A549 (cell line): ENCODE measurements around the gene MYPOP. TPM values are rescaled to one million over a fixed set of nuclear protein-coding genes. Genes with fewer than 3 reads are reported as not detected.

Experiments
- ATAC-seq, 2 experiments: fragments of 200-7000 bp in 1 of 2; fragments of >200 bp in 1 of 2; cut with Nextera tagmentation in 1 of 2; cut with Tn5 transposase in 1 of 2; 3 replicates each; pipeline versions ENCODE4 v1.8.0 to v1.9.1; 2018 to 2020; ENCODE audit warnings: mild to moderate bottlenecking in 1 of 2, moderate library complexity in 1 of 2
- CTCF ChIA-PET: fragments of 300-600 bp; sonication (Branson Sonifier 250); formaldehyde crosslinking; extraction: SDS; loops from one replicate; lab custom pipeline; 2021; ENCODE audit warnings: antibody characterized with exemption, inconsistent platforms; lab: Yijun Ruan, JAX
- POLR2A ChIA-PET: fragments of 350-600 bp; formaldehyde crosslinking; extraction: SDS; loops from one replicate; lab custom pipeline; 2021; ENCODE audit warnings: antibody characterized with exemption, inconsistent platforms; lab: Yijun Ruan, JAX
- DNase-seq, 2 experiments: peaks; one replicate each; pipeline versions ENCODE4 v3.0.0 to v3.0.0-alpha.2; 2011 to 2016; ENCODE audit warnings: low read depth in 1 of 2, low spot score in 1 of 2
- FAIRE-seq: peaks from 2 replicates; lab custom pipeline; 2011; peaks lifted over from hg19 to GRCh38; lab: Jason Lieb, UNC
- H3K27ac ChIP-seq, 2 experiments: fragments of >200 bp; sonication (Bioruptor Twin); formaldehyde crosslinking; 3 replicates each; pipeline ENCODE4 v1.5.1; 2016 to 2017
- H3K4me1 ChIP-seq: fragments of >200 bp; sonication (Bioruptor Twin); formaldehyde crosslinking; 3 replicates; pipeline ENCODE4 v1.6.1; 2016
- H3K4me2 ChIP-seq: fragments of >200 bp; sonication (Bioruptor Twin); formaldehyde crosslinking; 3 replicates; pipeline ENCODE4 v1.6.1; 2016
- H3K4me3 ChIP-seq: fragments of >200 bp; sonication (Bioruptor Twin); formaldehyde crosslinking; 3 replicates; pipeline ENCODE4 v1.5.1; 2016
- H3K9me3 ChIP-seq: fragments of >200 bp; sonication (Bioruptor Twin); formaldehyde crosslinking; 3 replicates; pipeline ENCODE4 v1.6.1; 2016
- BHLHE40 ChIP-seq: IDR thresholded peaks from 2 replicates; pipeline ENCODE4 v1.6.1; 2012; ENCODE audit warnings: low read depth, low read length, inconsistent platforms
- CHD2 ChIP-seq: fragments of 150-350 bp; IDR thresholded peaks from 2 replicates; pipeline ENCODE4 v1.6.1; 2014; ENCODE audit warnings: low read length; ENCODE audit not compliant: partially characterized antibody
- CHD4 ChIP-seq: fragments of 200-600 bp; sonication (generic); IDR thresholded peaks from 2 replicates; pipeline ENCODE4 v1.6.1; 2016; ENCODE audit warnings: antibody characterized with exemption, mild to moderate bottlenecking, borderline replicate concordance
- CTCF ChIP-seq: fragments of >200 bp; sonication (Bioruptor Twin); formaldehyde crosslinking; IDR thresholded peaks from 3 replicates; pipeline ENCODE4 v1.5.1; 2016
- EHF ChIP-seq: fragments of 250-450 bp; sonication (Bioruptor Pico); IDR thresholded peaks from 2 replicates; pipeline ENCODE4 v1.5.0; 2020; ENCODE audit warnings: mild to moderate bottlenecking
- EP300 ChIP-seq, 2 experiments: fragments of >200 bp; sonication (Bioruptor Twin); formaldehyde crosslinking; IDR thresholded peaks; 2 replicates in 1 of 2; 3 replicates in 1 of 2; pipeline ENCODE4 v1.6.1; 2016 to 2017
- ESRRA ChIP-seq: fragments of 150-350 bp; IDR thresholded peaks from 2 replicates; pipeline ENCODE4 v1.6.1; 2014; ENCODE audit warnings: mild to moderate bottlenecking, low read length, borderline replicate concordance
- FOSB ChIP-seq: fragments of 250-450 bp; sonication (Bioruptor Pico); IDR thresholded peaks from 2 replicates; pipeline ENCODE4 v1.5.0; 2020; ENCODE audit warnings: mild to moderate bottlenecking, moderate library complexity
- HDAC2 ChIP-seq: fragments of 200-600 bp; sonication (generic); IDR thresholded peaks from 2 replicates; pipeline ENCODE4 v1.6.1; 2016
- HEYL ChIP-seq: fragments of 250-450 bp; sonication (Bioruptor Pico); IDR thresholded peaks from 2 replicates; pipeline ENCODE4 v1.8.0; 2021; ENCODE audit warnings: mild to moderate bottlenecking, moderate library complexity
- HMGXB4 ChIP-seq: fragments of 250-450 bp; sonication (Bioruptor Pico); IDR thresholded peaks from 2 replicates; pipeline ENCODE4 v1.5.0; 2021; ENCODE audit warnings: mild to moderate bottlenecking, moderate library complexity, borderline replicate concordance
- HOXB13 ChIP-seq: fragments of 250-450 bp; sonication (Bioruptor Pico); IDR thresholded peaks from 2 replicates; pipeline ENCODE4 v1.5.0; 2020; ENCODE audit warnings: low read depth, mild to moderate bottlenecking, moderate library complexity
- JUN ChIP-seq, 2 experiments: fragments of >200 bp; sonication (Bioruptor Twin); formaldehyde crosslinking; IDR thresholded peaks; 2 replicates in 1 of 2; 3 replicates in 1 of 2; pipeline ENCODE4 v1.6.1; 2016 to 2017
- MAX ChIP-seq: IDR thresholded peaks from 2 replicates; pipeline ENCODE4 v1.6.1; 2012
- MAZ ChIP-seq: fragments of 150-350 bp; IDR thresholded peaks from 2 replicates; pipeline ENCODE4 v1.6.1; 2014; ENCODE audit warnings: antibody characterized with exemption, low read depth, low read length, borderline replicate concordance
- MYC ChIP-seq: IDR thresholded peaks from 2 replicates; pipeline ENCODE4 v1.6.1; 2012; ENCODE audit warnings: mild to moderate bottlenecking, inconsistent platforms, low read length, improper control_type of control experiment, borderline replicate concordance
- NR3C1 ChIP-seq: fragments of >200 bp; sonication (Bioruptor Twin); formaldehyde crosslinking; IDR thresholded peaks from 3 replicates; pipeline ENCODE4 v1.6.1; 2017
- PHF8 ChIP-seq: fragments of 200-600 bp; sonication (generic); IDR thresholded peaks from 2 replicates; pipeline ENCODE4 v1.6.1; 2016; ENCODE audit warnings: low read depth, mild to moderate bottlenecking, antibody characterized with exemption, moderate library complexity, borderline replicate concordance
- POLR2A ChIP-seq: IDR thresholded peaks from 2 replicates; pipeline ENCODE4 v1.6.1; 2012; ENCODE audit warnings: mild to moderate bottlenecking, low read length
- RAD21 ChIP-seq, 2 experiments: fragments of >200 bp in 1 of 2; sonication (Bioruptor Twin) in 1 of 2; formaldehyde crosslinking in 1 of 2; IDR thresholded peaks in 1 of 2; conservative IDR thresholded peaks in 1 of 2; 2 replicates in 1 of 2; 3 replicates in 1 of 2; pipeline ENCODE4 v1.6.1; 2012 to 2018; ENCODE audit warnings: inconsistent platforms in 1 of 2
- REST ChIP-seq: fragments of 200-600 bp; sonication (generic); IDR thresholded peaks from 2 replicates; pipeline ENCODE4 v1.6.1; 2016; ENCODE audit warnings: antibody characterized with exemption, mild to moderate bottlenecking, moderate library complexity
- RFX5 ChIP-seq: fragments of 450-650 bp; IDR thresholded peaks from 2 replicates; pipeline ENCODE4 v1.7.1; 2014; ENCODE audit warnings: antibody characterized with exemption, mild to moderate bottlenecking, moderate library complexity
- ZC3H11A ChIP-seq: fragments of 450-650 bp; IDR thresholded peaks from 2 replicates; pipeline ENCODE4 v1.6.1; 2014; ENCODE audit warnings: antibody characterized with exemption, mild to moderate bottlenecking
- ZFP36 ChIP-seq: fragments of 450-650 bp; IDR thresholded peaks from 2 replicates; pipeline ENCODE4 v1.6.1; 2014; ENCODE audit warnings: borderline replicate concordance; ENCODE audit not compliant: partially characterized antibody
- WGBS: methylation state at CpG from one replicate; pipeline ENCODE4 v1.1.6; 2017; ENCODE audit errors: missing lambda C conversion rate; 5-methylcytosine and 5-hydroxymethylcytosine counted together
- polyA plus RNA-seq, 4 experiments: library from polyadenylated mRNA; depleted of rRNA in 3 of 4; stranded (reverse); fragments of >200 nt; fragmentation: RNase III in 1 of 4; extraction: RNeasy Plus Mini Kit Qiagen cat#74134 plus additional on column Dnase treatment in 1 of 4; gene quantifications; 2 replicates in 3 of 4; 3 replicates in 1 of 4; pipeline ENCODE4 v1.2.3, GENCODE V29; 2011 to 2017

MYPOP gene
- polyA plus RNA-seq, 2 of the 4 experiments (the other 2 are of a cell fraction), result 2.1 to 10.5 TPM

GRCh38 chr19:45883586-45883880 lies 18.9 kb downstream of the MYPOP start:
- no peak for ATAC-seq
- peak; percentile 50; the same call in 1 of the 3 replicates for TF ChIP-seq CTCF
- no peak for TF ChIP-seq ZFP36
- TF ChIP-seq ESRRA, result no peak
- TF ChIP-seq JUN (IDR thresholded peaks at IDR 0.05), result no peak; a peak in 1 of 5 replicates
- TF ChIP-seq CHD2, result no peak
- TF ChIP-seq, all 56 proteins: peak for 1
- CTCF ChIA-PET, result interaction anchor here (0.6 to 12.8 kb wide), 20 partner anchors 9 to 437 kb away, joined by 3 to 315 read pairs (median 10); partner anchors contain the start of genes CCDC61, FOXA3, MYPOP and RSPH6A
- Histone ChIP-seq H3K4me2 (peak overlapping the region; percentile 100), H3K4me3 (peak overlapping the region; percentile 70; the same call in 2 of the 3 replicates), H3K27ac (peak overlapping the region; percentile 9 to 95; a peak in 4 of 6 replicates), H3K9me3 (no peaks in the 10 kb centered on the region), H3K4me1 (peaks cover 45% of the 10 kb centered on the region)
- WGBS, result 13% methylated on average over 4 of the region's 5 CpGs
- FAIRE-seq (no peak), DNase-seq (no peak)
- POLR2A ChIA-PET, result no interaction called here

GRCh38 chr19:45882652-45883585 lies 19.5 kb downstream of the MYPOP start:
- peak overlapping the region; percentile 95 for H3K27ac ChIP-seq
- H3K9me3 ChIP-seq, result no peaks in the 10 kb centered on the region
- ATAC-seq (peak; percentile 28 to 57), DNase-seq (peak; percentile 95 to 97), FAIRE-seq (peak; percentile 98)
- ChIA-PET CTCF (interaction anchor here (0.6 to 12.8 kb wide), 41 partner anchors 9 to 386 kb away, joined by 3 to 315 read pairs (median 5); partner anchors contain the start of genes CCDC61, DMPK, FOXA3 and MYPOP), POLR2A (interaction anchor here (0.6 to 1.8 kb wide), 8 partner anchors 10 to 158 kb away, joined by 3 to 11 read pairs (median 4); partner anchors contain the start of genes FOXA3, SIX5 and SYMPK)
- H3K4me3 ChIP-seq, result peak overlapping the region; percentile 70
- peaks cover 45% of the 10 kb centered on the region for H3K4me1 ChIP-seq
- WGBS, result 4% methylated on average over 38 of the region's 47 CpGs
- H3K4me2 ChIP-seq, result peak overlapping the region; percentile 100
- peak; percentile 90 for TF ChIP-seq MAX
- no peak for TF ChIP-seq ZC3H11A
- TF ChIP-seq MAZ, result no peak
- TF ChIP-seq EP300 (IDR thresholded peaks at IDR 0.05), result no peak; a peak in 1 of 5 replicates
- TF ChIP-seq POLR2A, result peak; percentile 61
- TF ChIP-seq FOSB (CRISPR knock-in tag), result peak; percentile 82; the same call in 1 of the 2 replicates
- TF ChIP-seq MYC, result peak; percentile 43
- 0 out of 2 replicates have a peak, but pooled peaks have one; percentile 58 for TF ChIP-seq EHF
- TF ChIP-seq HMGXB4 (CRISPR knock-in tag), result peak; percentile 78; the same call in 1 of the 2 replicates
- TF ChIP-seq HDAC2, result peak; percentile 95
- no peak for TF ChIP-seq HOXB13 (CRISPR knock-in tag)
- TF ChIP-seq NR3C1, result no peak
- TF ChIP-seq RAD21 (conservative IDR thresholded peaks at IDR 0.05 in 1 of 2, IDR thresholded peaks at IDR 0.05 in 1 of 2), result peak; percentile 91 to 94
- peak; percentile 71 to 89 for TF ChIP-seq JUN (IDR thresholded peaks at IDR 0.05)
- TF ChIP-seq CHD4, result peak; percentile 98
- no peak for TF ChIP-seq REST
- TF ChIP-seq HEYL, result no peak
- no peak for TF ChIP-seq RFX5
- TF ChIP-seq BHLHE40, result peak; percentile 96
- peak; percentile 42; the same call in 1 of the 2 replicates for TF ChIP-seq PHF8
- TF ChIP-seq CTCF, result peak; percentile 100
